Measurements from ENCODE around the gene RBM26.

DNA sequence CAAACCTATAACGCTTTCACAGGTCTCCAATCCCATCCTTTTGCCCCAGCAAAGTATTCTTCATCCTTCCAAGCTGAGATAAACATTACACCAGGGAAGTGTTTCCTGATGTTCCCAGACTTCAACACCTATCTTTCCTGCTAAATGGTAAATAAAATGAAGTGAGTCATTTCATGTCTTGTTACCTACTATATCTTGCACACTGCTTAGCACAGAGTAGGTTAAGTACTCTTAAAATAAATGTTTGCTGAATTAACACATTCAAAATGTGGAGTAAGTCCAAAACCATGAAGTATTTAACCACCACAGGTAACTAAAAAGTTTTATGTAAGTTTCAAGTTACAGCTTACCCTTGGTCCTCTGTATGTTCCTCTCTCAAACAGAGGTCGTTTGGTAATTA is 3.4 kb downstream of the RBM26 start:
- TF ChIP-seq POLR2A (IDR thresholded peaks at IDR 0.05; ENCODE audit: low read length) = no peak
- TF ChIP-seq GATA1 (IDR thresholded peaks at IDR 0.05; ENCODE audit: low read depth, low read length) = no peak
